Measurements from ENCODE around the gene USP17L26.
"Not testable (repeated sequence)": the region's sequence is repeated elsewhere in the genome, so short reads cannot be mapped to it uniquely, and the experiment has no call there.

GRCh38 chr4:9348593-9348992, 14.1 kb downstream of the USP17L26 start, which contains the start of gene USP17L28:
- not testable (repeated sequence) for TF ChIP-seq CTCF (IDR thresholded peaks at IDR 0.05); ZFX (IDR thresholded peaks at IDR 0.05; ENCODE audit: borderline replicate concordance)

Data from 22Rv1 (cell line).